Suppressor macrophage treated with lipopolysaccharide for 1 hour (primary cell): Measurements from ENCODE around the gene FERMT2.
"Not testable (repeated sequence)": the region's sequence is repeated elsewhere in the genome, so short reads cannot be mapped to it uniquely, and the experiment has no call there.

Experiments used
- DNase-seq, 3 donors: peaks; one replicate each; pipeline ENCODE4 v3.0.0-alpha.2; 2020 to 2022

FERMT2 gene

GRCh38 chr14:52937869-52938268 lies 13.0 kb downstream of the FERMT2 start:
- DNase-seq = no peak

DNA sequence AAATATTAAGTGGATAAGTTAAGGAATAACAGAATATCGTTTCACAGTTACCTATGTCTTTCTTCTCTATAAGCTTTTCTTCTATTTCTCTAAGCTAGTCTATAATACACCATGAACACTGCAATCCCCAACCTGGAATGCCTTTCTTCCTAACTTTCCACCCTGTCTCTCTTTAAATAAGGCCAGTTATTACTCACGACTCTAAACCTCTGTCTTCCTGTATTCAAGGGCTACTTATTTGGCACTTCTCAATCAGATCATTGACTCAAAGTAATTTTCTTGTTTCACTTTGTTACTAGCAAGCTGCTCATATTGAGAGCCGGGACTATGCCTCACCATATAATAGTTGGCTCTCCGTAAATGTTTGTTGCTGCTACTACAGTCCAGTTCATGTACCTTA lies 13.5 kb downstream of the FERMT2 start:
- DNase-seq = no peak

DNA sequence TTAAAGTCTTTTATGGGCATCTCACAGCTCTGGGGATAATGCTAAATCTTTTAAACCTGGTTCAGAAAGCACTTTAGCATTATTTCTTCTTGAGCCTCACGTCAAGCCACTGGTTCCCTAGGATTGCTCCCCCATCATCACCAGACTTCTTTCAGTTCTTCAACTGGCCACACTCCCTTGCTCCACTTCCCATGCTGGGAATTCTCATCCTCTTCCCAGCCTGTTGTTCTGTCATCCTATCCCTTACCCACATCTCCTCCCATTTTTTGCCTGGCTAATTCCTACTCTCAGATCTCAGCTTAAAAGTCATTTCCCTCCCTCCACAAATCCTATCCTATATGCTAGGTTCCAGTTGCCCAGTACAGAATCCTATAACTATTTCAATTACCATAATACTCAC lies 14.4 kb downstream of the FERMT2 start:
- no peak for DNase-seq

DNA sequence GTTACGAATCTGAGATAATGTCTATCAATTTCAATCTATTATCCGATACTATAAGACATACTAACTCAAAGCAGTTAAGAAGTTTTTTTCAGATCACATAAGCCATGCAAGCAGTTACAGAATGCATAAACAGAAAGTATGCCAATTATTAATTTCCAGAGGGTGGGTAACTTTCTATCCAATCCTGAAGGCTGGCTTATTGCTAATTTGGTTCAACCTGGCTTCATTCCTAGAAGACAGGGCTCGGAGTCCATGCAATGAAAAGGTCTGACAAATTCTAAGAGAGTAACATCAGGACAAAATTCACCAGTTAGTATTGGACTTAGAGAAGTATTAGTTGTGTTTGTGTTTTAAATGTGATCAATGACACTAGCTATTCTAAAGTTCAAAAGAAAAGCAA lies 15.0 kb downstream of the FERMT2 start:
- no peak for DNase-seq

DNA sequence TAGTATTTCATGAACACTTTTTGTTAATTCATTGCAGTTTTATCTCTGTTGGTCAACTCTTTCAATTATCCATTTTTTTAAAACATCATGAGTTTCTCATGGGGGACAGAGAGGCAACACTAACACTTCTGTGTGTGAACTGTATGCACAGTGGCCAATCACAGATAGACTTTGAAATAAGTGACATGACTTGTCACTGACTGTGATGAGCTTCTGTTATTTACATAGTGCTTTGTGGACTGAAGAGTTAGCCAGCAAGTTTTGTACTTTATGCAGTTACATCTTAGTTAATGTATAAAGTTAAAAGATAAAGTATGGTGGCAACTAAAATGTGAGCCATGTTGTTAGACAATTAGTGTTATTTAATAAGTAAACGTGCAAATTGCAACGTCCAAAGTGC lies 16.1 kb downstream of the FERMT2 start:
- DNase-seq = no peak

DNA sequence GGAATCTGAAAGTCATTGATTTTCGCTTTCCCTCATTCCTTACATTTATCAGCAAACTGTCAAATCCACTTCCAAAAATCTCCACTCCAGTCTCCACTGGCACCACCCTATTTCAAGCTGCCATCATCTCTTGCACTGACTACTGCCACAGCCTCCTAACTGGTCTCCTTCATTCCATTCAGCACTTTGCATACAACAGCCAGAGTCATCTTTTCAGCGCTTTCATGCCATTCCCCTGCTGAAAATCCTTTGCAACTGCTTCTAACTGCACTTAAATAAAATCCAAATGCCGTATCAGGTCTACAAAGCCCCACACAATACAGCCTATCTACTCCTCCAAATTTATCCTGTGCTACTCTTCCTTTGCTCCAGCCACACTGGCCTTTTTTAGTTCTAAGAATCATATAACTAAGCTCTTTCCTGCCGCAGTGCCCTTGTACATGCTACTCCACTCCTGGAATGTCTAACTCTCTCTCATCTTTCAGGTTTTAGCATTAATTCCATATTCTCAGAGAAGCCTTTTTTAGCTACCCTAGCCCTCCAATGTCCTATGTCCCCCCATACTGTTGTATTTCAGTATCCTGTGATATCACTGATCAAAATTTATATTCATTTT lies 21.6 kb downstream of the FERMT2 start:
- DNase-seq = no peak

- peak in 2 of 3 donors; percentile 18 to 36 for DNase-seq
Observed at GRCh38 chr14:52926953-52927352, 23.9 kb downstream of the FERMT2 start.

- no peak for DNase-seq
Observed at GRCh38 chr14:52923902-52924575, 26.8 kb downstream of the FERMT2 start.

DNA sequence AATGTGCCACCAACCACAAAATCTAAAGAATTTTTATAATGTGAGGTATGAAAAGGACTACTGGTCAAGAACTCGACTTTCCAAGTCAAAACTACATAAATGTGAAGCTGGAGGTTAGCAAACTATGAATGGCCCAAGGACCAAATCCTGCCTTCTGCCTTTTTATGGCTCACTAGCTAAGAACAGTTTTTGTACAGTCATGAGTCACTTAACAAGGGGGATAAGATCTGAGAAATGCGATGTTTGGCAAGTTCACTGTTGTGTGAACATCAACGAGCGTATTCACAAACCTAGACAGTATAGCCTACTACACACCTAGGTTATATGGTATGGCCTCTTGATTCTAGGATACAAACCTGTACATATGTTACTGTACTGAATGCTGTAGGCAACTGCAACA lies 28.2 kb downstream of the FERMT2 start:
- no peak for DNase-seq

DNA sequence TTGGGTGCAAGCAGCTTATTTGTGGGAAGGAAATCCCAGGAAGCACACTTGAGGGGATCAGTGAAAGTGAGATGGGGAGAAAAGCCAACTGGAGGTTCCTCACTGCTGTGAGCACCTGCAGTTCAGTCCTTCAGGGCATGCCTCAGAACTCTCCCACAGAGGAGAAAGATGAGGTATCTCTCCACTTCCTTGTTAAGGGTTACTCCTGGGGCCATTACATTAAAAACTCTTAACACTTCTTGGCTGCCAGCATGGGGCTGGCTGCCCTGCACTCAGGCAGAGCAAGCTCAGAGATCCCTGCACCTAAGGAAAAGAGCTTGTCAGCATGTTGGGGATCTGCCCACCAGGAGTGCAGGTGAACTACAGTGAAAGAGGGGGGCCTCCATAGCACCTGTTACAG lies 28.8 kb downstream of the FERMT2 start:
- no peak for DNase-seq

- DNase-seq = not testable (repeated sequence)
Observed at GRCh38 chr14:52920411-52920810, 30.4 kb downstream of the FERMT2 start.

DNA sequence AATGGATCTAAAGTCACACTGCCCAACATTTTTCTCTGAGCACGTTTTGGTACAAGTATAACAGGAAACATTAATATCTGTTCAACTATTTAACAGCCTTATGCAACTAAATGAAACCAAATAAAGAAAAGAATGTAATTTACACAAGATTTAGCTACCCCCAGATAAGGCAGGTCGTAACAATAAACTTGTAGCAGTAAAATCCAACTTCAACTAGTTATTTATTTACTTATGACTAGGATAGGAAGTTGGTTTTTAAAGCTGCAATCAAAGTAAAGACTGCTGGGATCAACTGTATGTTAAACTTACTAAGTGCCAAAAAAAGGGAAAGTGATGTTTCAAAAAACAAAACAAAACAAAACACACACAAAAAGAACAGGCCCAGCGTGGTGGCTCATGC lies 30.9 kb downstream of the FERMT2 start:
- DNase-seq = no peak

DNA sequence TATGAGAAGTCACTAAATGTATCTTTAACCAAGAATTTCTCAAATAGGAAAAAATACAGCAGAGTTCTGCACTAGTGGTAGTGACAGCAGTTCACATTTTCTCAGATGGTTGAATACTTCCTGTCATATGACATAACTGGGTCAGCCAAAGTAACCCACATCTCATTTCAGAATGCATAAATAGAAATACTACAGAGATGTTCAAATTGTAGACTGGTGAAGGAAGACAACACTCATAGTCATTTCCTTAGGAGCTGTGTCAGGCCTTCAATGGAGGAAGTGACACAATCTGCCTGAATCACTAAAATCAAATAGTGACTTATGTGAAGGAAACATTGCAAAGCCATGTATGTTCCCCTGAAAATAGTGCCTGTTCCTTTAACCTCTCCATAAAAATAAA lies 32.4 kb downstream of the FERMT2 start:
- peak; percentile 70 to 93 (median 91) for DNase-seq

DNA sequence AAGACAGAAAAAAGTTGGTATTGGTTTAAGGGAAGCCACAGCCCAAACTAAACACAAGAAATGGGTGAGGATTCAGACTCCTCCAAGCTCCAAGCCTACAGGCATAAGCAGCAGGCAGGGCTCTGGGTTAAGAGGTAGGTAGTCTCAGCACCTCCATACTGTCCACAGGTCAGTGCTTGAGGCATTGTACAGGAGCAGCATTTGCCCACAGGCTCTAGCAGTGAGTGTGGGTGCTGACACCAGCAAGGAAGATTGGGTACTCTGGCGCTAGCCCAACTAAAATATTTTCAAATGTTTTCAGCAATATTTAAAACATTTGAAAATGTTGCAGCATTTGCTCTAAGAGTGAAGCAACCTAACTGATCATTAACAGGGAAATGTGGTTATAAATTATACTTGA lies 33.1 kb downstream of the FERMT2 start:
- DNase-seq = no peak

DNA sequence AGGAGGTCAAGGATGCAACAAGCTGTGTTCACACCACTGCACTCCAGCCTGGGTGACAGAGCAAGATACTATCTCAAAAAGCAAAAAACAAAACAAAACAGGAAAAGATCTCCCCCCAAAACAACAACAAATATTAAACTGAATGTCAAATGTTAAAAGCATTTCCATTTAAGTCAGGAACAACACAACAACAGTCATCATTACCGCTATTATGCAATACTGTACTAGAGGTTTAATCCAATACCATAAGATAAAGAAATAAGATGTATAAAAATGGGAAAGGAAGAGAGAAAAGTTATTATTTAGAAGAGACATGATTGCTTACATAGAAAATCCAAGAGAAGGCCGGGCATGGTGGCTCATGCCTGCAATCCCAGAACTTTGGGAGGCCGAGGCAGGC lies 36.6 kb downstream of the FERMT2 start:
- DNase-seq = no peak

DNA sequence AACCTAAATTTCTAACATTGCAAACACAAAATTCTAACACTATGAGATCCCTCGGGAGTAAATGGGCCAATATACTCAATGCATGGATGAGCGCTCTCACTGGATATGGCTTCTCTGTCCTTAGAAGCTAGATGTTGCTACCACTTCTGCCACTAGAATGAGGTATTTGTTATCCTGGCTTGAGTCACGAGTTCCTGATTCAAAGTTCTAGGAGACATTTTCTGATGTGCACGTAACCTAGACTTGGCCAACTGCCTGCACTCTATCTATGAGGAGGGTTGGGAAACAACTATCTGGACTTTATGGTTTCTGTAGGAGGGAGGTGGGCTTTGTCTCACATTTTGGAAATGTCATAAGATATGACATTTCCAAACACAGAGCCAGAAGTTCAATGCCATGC lies 37.6 kb downstream of the FERMT2 start:
- DNase-seq = no peak

DNA sequence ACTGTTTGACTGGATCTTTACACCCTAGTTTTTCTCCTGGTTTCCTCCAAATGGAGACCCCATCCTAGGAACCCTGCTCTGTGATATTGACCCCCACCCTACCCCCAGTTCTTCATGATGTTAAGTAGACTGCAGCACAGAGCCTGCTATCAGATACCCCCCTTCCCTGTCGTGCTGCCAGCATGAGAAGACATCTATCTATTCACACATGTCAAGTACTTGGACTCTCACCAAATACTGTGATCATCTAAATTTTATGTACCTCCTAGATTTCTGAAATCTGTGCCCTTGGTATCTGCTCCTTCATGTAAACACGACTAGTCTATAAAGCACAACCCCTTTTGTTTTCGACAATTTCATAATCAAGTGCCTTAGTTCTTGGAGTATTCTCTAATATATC lies 38.9 kb downstream of the FERMT2 start:
- no peak for DNase-seq

- no peak for DNase-seq
Observed at GRCh38 chr14:52910572-52910971, 40.3 kb downstream of the FERMT2 start.

GRCh38 chr14:52907949-52908348 lies 42.9 kb downstream of the FERMT2 start:
- no peak for DNase-seq

GRCh38 chr14:52906141-52906601 lies 44.7 kb downstream of the FERMT2 start:
- DNase-seq = peak; percentile 25 to 36 (median 30)

- no peak for DNase-seq
Observed at GRCh38 chr14:52902971-52903619, 47.8 kb downstream of the FERMT2 start.

GRCh38 chr14:52901357-52901980 lies 49.4 kb downstream of the FERMT2 start:
- DNase-seq = no peak

DNA sequence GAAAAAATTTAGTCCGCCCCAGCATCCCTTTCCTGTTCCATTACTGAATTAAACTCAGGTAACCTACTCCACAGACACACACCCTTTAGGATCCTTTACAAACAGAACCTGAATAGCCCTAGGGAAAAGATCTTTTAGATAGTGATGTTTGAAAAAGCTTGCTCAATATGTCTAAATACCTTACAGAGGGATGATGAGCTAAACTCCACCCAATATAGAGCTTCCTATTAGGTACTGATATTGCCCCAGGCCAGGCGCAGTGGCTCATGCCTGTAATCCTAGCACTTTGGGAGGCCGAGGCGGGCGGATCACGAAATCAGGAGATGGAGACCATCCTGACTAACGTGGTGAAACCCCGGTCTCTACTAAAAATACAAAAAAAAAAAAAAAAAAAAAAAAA lies 50.1 kb downstream of the FERMT2 start:
- DNase-seq = no peak

DNA sequence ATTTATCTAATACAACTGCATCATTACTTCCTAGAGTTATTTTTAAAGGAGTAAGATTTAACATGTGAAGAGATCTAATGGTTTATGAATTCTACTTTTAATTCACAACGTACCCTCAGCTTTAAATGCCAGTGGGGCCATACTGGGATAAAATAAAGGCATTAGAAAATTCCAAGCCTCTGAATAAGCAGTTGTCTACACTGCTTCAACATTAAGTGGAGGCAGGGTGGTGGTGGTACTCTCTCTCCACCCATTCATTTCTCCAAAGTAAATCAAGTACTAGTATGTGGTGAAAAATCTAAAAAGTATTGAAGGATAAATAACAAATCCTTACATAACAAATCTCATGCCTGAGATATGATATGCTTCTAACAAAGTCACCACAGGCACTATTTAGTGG lies 52.4 kb downstream of the FERMT2 start:
- DNase-seq = no peak
